ENCODE results near the gene NAB1.

Gene NAB1

DNA sequence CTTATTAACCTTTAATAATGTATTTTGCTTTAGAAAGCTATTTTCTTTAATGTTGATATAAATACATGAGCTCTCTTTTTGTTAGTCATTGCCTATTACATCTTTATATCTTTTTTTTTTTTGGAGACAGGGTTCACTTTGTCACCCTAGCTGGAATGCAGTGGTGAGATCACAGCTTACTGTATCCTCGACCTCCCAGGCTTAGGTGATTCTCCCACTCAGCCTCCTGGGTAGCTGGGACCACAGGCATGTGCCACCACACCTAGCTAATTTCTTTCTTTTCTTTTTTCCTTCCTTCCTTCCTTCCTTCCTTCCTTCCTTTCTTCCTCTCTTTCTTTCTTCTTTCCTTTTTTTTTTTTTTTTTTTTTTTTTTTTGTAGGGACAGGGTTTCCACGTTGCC, 15.4 kb downstream of the NAB1 start:
- TF ChIP-seq, protein P1, sequence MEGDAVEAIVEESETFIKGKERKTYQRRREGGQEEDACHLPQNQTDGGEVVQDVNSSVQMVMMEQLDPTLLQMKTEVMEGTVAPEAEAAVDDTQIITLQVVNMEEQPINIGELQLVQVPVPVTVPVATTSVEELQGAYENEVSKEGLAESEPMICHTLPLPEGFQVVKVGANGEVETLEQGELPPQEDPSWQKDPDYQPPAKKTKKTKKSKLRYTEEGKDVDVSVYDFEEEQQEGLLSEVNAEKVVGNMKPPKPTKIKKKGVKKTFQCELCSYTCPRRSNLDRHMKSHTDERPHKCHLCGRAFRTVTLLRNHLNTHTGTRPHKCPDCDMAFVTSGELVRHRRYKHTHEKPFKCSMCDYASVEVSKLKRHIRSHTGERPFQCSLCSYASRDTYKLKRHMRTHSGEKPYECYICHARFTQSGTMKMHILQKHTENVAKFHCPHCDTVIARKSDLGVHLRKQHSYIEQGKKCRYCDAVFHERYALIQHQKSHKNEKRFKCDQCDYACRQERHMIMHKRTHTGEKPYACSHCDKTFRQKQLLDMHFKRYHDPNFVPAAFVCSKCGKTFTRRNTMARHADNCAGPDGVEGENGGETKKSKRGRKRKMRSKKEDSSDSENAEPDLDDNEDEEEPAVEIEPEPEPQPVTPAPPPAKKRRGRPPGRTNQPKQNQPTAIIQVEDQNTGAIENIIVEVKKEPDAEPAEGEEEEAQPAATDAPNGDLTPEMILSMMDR (IDR thresholded peaks at IDR 0.05): no peak
- Histone ChIP-seq H3K27me3 (no peaks in the 10 kb centered on the region), H3K4me1 (ENCODE audit: control insufficient read depth in 1 of 2, insufficient read depth in 1 of 2, low read depth in 1 of 2, low read length in 1 of 2) (no peaks in the 10 kb centered on the region), H3K27ac (no peak overlapping the region), H3K36me3 (peaks cover 9% of the 10 kb centered on the region), H3K4me3 (ENCODE audit: low read depth in 1 of 2, low read length in 1 of 2) (no peak overlapping the region), H3K9me3 (no peaks in the 10 kb centered on the region)

DNA sequence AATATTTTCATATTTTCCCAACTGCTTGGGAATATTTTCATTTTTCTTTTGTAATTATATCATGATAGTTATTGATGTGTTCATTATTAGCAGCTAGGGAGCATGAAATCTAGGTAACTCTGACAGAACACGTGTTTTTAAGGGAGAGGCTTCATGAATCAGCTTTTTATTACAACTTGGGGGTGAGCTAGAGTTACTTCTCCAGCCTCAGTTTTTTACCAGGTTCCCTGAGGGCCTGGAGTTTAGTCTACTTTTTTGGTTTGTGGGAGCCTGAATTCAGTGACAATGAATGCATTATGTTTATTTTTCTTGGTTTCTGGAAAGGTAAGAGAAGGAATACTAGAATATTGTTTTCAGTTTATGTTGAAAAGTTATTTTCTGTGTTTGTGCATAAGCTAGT, 18.0 kb downstream of the NAB1 start:
- TF ChIP-seq, protein P1 (IDR thresholded peaks at IDR 0.05): no peak
- Histone ChIP-seq H3K9me3 (no peaks in the 10 kb centered on the region), H3K27ac (no peak overlapping the region), H3K27me3 (no peaks in the 10 kb centered on the region), H3K36me3 (peaks cover 17% of the 10 kb centered on the region), H3K4me1 (ENCODE audit: control insufficient read depth in 1 of 2, insufficient read depth in 1 of 2, low read depth in 1 of 2, low read length in 1 of 2) (no peaks in the 10 kb centered on the region), H3K4me3 (ENCODE audit: low read depth in 1 of 2, low read length in 1 of 2) (no peak overlapping the region)

DNA sequence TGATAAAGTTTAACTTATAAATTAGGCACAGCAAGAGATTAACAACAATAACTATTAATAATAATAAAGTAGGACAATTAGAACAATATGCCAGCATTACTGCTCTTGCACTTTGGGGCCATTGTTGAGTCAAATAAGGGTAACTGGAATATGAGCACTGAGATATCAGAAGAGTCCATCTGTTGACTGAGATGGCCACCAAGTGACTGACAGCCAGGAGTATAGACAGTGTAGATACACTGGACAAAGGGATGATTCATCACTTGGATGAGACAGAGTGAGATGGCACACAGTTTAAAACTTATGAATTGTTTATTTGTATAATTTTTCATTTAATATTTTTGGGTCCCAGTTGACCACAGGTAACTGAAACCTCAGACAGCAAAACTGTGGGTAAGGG, 20.0 kb downstream of the NAB1 start:
- Histone ChIP-seq H3K4me1 (ENCODE audit: control insufficient read depth in 1 of 2, insufficient read depth in 1 of 2, low read depth in 1 of 2, low read length in 1 of 2) (no peaks in the 10 kb centered on the region), H3K9me3 (no peaks in the 10 kb centered on the region), H3K27me3 (no peaks in the 10 kb centered on the region), H3K36me3 (peaks cover 33% of the 10 kb centered on the region), H3K4me3 (ENCODE audit: low read depth in 1 of 2, low read length in 1 of 2) (no peak overlapping the region), H3K27ac (no peak overlapping the region)
- TF ChIP-seq, protein P1 (IDR thresholded peaks at IDR 0.05): no peak

DNA sequence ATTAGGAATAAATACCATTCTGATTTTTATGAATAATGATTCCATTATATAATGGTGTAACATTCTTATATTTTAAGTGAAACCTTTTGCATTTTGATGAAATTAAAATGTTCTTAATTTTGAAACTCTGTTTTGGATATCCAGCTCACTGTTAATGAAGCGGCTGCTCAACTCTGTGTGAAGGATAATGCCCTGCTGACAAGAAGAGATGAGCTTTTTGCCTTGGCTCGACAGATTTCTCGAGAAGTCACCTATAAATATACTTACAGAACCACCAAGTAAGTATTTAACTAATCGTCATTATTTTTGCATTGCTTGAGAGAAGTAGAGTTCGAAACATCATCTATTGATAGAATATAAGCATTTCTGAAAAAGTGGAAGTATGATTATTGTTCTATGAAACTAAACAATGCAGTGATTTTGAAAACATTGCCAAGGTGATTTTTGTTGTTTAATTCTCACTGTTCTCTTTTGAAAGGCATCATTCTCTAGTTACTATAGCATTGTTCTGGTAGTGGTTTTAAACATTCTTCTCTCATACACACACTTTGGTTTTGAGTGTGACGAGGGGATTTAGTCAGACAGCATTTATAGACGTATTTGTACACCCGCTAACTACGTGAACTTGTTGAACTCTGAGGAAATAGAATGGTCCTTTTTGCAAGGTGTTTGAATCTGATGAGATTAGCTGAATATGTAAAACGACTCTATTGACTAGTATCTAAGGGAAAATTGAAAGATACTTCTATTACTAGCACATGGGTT, 21.5 kb downstream of the NAB1 start:
- Histone ChIP-seq H3K4me1 (ENCODE audit: control insufficient read depth in 1 of 2, insufficient read depth in 1 of 2, low read depth in 1 of 2, low read length in 1 of 2) (no peaks in the 10 kb centered on the region), H3K9me3 (no peaks in the 10 kb centered on the region), H3K36me3 (peaks cover 46% of the 10 kb centered on the region), H3K4me3 (ENCODE audit: low read depth in 1 of 2, low read length in 1 of 2) (no peak overlapping the region), H3K27me3 (no peaks in the 10 kb centered on the region), H3K27ac (no peak overlapping the region)
- TF ChIP-seq, protein P1 (IDR thresholded peaks at IDR 0.05): no peak

DNA sequence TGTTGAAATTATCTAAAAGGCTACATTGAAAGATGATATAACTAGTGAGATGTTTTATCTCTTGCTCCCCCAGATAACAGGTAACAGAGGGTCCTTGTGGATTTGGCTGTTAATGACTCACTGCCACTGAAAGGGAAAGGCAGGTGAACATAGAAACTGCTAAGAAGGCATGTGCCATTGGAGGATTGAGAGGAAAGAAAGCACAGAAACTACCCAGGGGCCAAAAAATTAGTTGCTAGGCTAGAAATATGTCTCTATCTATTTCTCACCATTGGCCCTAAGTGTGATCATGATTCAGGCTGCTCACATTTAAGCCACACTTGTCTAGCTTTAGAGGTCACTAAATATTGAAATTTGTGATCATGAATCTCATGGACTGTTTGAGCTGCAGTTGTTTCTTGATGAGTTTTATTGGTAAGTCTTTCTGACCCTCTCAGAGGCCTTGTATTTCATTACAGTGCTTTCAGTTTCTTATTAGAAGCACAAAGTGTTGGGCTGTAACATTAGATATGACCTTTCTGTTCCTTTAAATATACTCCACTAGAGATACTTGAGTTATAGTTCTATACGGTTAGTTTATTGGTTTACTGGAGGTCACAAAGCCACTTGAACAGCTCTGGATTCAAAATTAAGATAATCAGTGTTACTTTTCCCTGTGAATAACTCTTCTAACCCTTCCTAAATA, 26.2 kb downstream of the NAB1 start:
- H3K36me3 ChIP-seq: peaks cover 60% of the 10 kb centered on the region
- H3K9me3 ChIP-seq: no peaks in the 10 kb centered on the region
- H3K27ac ChIP-seq: no peak overlapping the region
- H3K4me3 ChIP-seq (ENCODE audit: low read depth in 1 of 2, low read length in 1 of 2): no peak overlapping the region
- TF ChIP-seq, protein P1 (IDR thresholded peaks at IDR 0.05): no peak
- peaks cover 0 to 4% of the 10 kb centered on the region in 2 experiments for H3K4me1 ChIP-seq (ENCODE audit: control insufficient read depth in 1 of 2, insufficient read depth in 1 of 2, low read depth in 1 of 2, low read length in 1 of 2)
- H3K27me3 ChIP-seq: no peaks in the 10 kb centered on the region
